A549 (cell line): ENCODE measurements around the gene CSAD. TPM values are rescaled to one million over a fixed set of nuclear protein-coding genes. Genes with fewer than 3 reads are reported as not detected.

Experiments used
- ATAC-seq, 2 experiments: fragments of 200-7000 bp in 1 of 2; fragments of >200 bp in 1 of 2; cut with Nextera tagmentation in 1 of 2; cut with Tn5 transposase in 1 of 2; 3 replicates each; pipeline versions ENCODE4 v1.8.0 to v1.9.1; 2018 to 2020; ENCODE audit warnings: mild to moderate bottlenecking in 1 of 2, moderate library complexity in 1 of 2
- CTCF ChIA-PET: fragments of 300-600 bp; sonication (Branson Sonifier 250); formaldehyde crosslinking; extraction: SDS; loops from one replicate; lab custom pipeline; 2021; ENCODE audit warnings: antibody characterized with exemption, inconsistent platforms; lab: Yijun Ruan, JAX
- POLR2A ChIA-PET: fragments of 350-600 bp; formaldehyde crosslinking; extraction: SDS; loops from one replicate; lab custom pipeline; 2021; ENCODE audit warnings: antibody characterized with exemption, inconsistent platforms; lab: Yijun Ruan, JAX
- DNase-seq, 2 experiments: peaks; one replicate each; pipeline versions ENCODE4 v3.0.0 to v3.0.0-alpha.2; 2011 to 2016; ENCODE audit warnings: low read depth in 1 of 2, low spot score in 1 of 2
- FAIRE-seq: peaks from 2 replicates; lab custom pipeline; 2011; peaks lifted over from hg19 to GRCh38; lab: Jason Lieb, UNC
- H3K27ac ChIP-seq, 2 experiments: fragments of >200 bp; sonication (Bioruptor Twin); formaldehyde crosslinking; 3 replicates each; pipeline ENCODE4 v1.5.1; 2016 to 2017
- H3K4me1 ChIP-seq: fragments of >200 bp; sonication (Bioruptor Twin); formaldehyde crosslinking; 3 replicates; pipeline ENCODE4 v1.6.1; 2016
- H3K4me2 ChIP-seq: fragments of >200 bp; sonication (Bioruptor Twin); formaldehyde crosslinking; 3 replicates; pipeline ENCODE4 v1.6.1; 2016
- H3K4me3 ChIP-seq: fragments of >200 bp; sonication (Bioruptor Twin); formaldehyde crosslinking; 3 replicates; pipeline ENCODE4 v1.5.1; 2016
- H3K9me3 ChIP-seq: fragments of >200 bp; sonication (Bioruptor Twin); formaldehyde crosslinking; 3 replicates; pipeline ENCODE4 v1.6.1; 2016
- BCL3 ChIP-seq: fragments of >200 bp; sonication (Bioruptor Twin); formaldehyde crosslinking; IDR thresholded peaks from 3 replicates; pipeline ENCODE4 v1.6.1; 2016
- BHLHE40 ChIP-seq: IDR thresholded peaks from 2 replicates; pipeline ENCODE4 v1.6.1; 2012; ENCODE audit warnings: low read depth, low read length, inconsistent platforms
- CEBPB ChIP-seq, 2 experiments: fragments of >200 bp in 1 of 2; sonication (Bioruptor Twin) in 1 of 2; formaldehyde crosslinking in 1 of 2; IDR thresholded peaks; 2 replicates each; pipeline ENCODE4 v1.6.1; 2012 to 2016
- CHD2 ChIP-seq: fragments of 150-350 bp; IDR thresholded peaks from 2 replicates; pipeline ENCODE4 v1.6.1; 2014; ENCODE audit warnings: low read length; ENCODE audit not compliant: partially characterized antibody
- CHD4 ChIP-seq: fragments of 200-600 bp; sonication (generic); IDR thresholded peaks from 2 replicates; pipeline ENCODE4 v1.6.1; 2016; ENCODE audit warnings: antibody characterized with exemption, mild to moderate bottlenecking, borderline replicate concordance
- ELK1 ChIP-seq: fragments of 150-350 bp; IDR thresholded peaks from 2 replicates; pipeline ENCODE4 v1.6.1; 2014; ENCODE audit warnings: low read depth, mild to moderate bottlenecking, low read length
- ESRRA ChIP-seq: fragments of 150-350 bp; IDR thresholded peaks from 2 replicates; pipeline ENCODE4 v1.6.1; 2014; ENCODE audit warnings: mild to moderate bottlenecking, low read length, borderline replicate concordance
- HOXB5 ChIP-seq: fragments of 250-450 bp; sonication (Bioruptor Pico); IDR thresholded peaks from 2 replicates; pipeline ENCODE4 v1.5.0; 2020; ENCODE audit warnings: mild to moderate bottlenecking, moderate library complexity
- KDM1A ChIP-seq: fragments of 200-600 bp; sonication (generic); IDR thresholded peaks from 2 replicates; pipeline ENCODE4 v1.6.1; 2016; ENCODE audit warnings: low read depth, mild to moderate bottlenecking
- MYC ChIP-seq: IDR thresholded peaks from 2 replicates; pipeline ENCODE4 v1.6.1; 2012; ENCODE audit warnings: mild to moderate bottlenecking, inconsistent platforms, low read length, improper control_type of control experiment, borderline replicate concordance
- NPAS2 ChIP-seq: fragments of 250-450 bp; sonication (Bioruptor Pico); IDR thresholded peaks from 2 replicates; pipeline ENCODE4 v1.8.0; 2022; ENCODE audit warnings: mild to moderate bottlenecking, moderate library complexity, borderline replicate concordance
- POLR2A ChIP-seq: IDR thresholded peaks from 2 replicates; pipeline ENCODE4 v1.6.1; 2012; ENCODE audit warnings: mild to moderate bottlenecking, low read length
- POLR2AphosphoS2 ChIP-seq: conservative IDR thresholded peaks from 2 replicates; pipeline ENCODE4 v1.6.1; 2012; ENCODE audit warnings: low read length, improper control_type of control experiment, inconsistent platforms
- RFX5 ChIP-seq: fragments of 450-650 bp; IDR thresholded peaks from 2 replicates; pipeline ENCODE4 v1.7.1; 2014; ENCODE audit warnings: antibody characterized with exemption, mild to moderate bottlenecking, moderate library complexity
- RNF2 ChIP-seq: fragments of 200-600 bp; sonication (generic); IDR thresholded peaks from 2 replicates; pipeline ENCODE4 v1.6.1; 2016; ENCODE audit warnings: low read depth, mild to moderate bottlenecking, antibody characterized with exemption, moderate library complexity, borderline replicate concordance
- SREBF2 ChIP-seq: fragments of 450-650 bp; IDR thresholded peaks from 2 replicates; pipeline ENCODE4 v1.6.1; 2014; ENCODE audit warnings: mild to moderate bottlenecking, moderate library complexity
- USF2 ChIP-seq: fragments of 450-650 bp; IDR thresholded peaks from 2 replicates; pipeline ENCODE4 v1.6.1; 2014; ENCODE audit warnings: antibody characterized with exemption
- ZC3H11A ChIP-seq: fragments of 450-650 bp; IDR thresholded peaks from 2 replicates; pipeline ENCODE4 v1.6.1; 2014; ENCODE audit warnings: antibody characterized with exemption, mild to moderate bottlenecking
- ZSCAN20 ChIP-seq: fragments of 250-450 bp; sonication (Bioruptor Pico); IDR thresholded peaks from 2 replicates; pipeline ENCODE4 v1.8.0; 2022; ENCODE audit warnings: mild to moderate bottlenecking, moderate library complexity
- WGBS: methylation state at CpG from one replicate; pipeline ENCODE4 v1.1.6; 2017; ENCODE audit errors: missing lambda C conversion rate; 5-methylcytosine and 5-hydroxymethylcytosine counted together
- polyA plus RNA-seq, 4 experiments: library from polyadenylated mRNA; depleted of rRNA in 3 of 4; stranded (reverse); fragments of >200 nt; fragmentation: RNase III in 1 of 4; extraction: RNeasy Plus Mini Kit Qiagen cat#74134 plus additional on column Dnase treatment in 1 of 4; gene quantifications; 2 replicates in 3 of 4; 3 replicates in 1 of 4; pipeline ENCODE4 v1.2.3, GENCODE V29; 2011 to 2017
- TF ChIP-seq, protein P1 (sequence below): fragments of 200-600 bp; sonication (generic); IDR thresholded peaks from 2 replicates; pipeline ENCODE4 v1.6.1; 2016; ENCODE audit warnings: antibody characterized with exemption, mild to moderate bottlenecking, moderate library complexity
- TF ChIP-seq, protein P2 (sequence below): fragments of 250-450 bp; sonication (Bioruptor Pico); IDR thresholded peaks from 2 replicates; pipeline ENCODE4 v1.5.0; 2021; ENCODE audit warnings: mild to moderate bottlenecking, moderate library complexity, borderline replicate concordance

Gene CSAD
- polyA plus RNA-seq, 2 of the 4 experiments (the other 2 are of a cell fraction) = 14.5 to 16.5 TPM

DNA sequence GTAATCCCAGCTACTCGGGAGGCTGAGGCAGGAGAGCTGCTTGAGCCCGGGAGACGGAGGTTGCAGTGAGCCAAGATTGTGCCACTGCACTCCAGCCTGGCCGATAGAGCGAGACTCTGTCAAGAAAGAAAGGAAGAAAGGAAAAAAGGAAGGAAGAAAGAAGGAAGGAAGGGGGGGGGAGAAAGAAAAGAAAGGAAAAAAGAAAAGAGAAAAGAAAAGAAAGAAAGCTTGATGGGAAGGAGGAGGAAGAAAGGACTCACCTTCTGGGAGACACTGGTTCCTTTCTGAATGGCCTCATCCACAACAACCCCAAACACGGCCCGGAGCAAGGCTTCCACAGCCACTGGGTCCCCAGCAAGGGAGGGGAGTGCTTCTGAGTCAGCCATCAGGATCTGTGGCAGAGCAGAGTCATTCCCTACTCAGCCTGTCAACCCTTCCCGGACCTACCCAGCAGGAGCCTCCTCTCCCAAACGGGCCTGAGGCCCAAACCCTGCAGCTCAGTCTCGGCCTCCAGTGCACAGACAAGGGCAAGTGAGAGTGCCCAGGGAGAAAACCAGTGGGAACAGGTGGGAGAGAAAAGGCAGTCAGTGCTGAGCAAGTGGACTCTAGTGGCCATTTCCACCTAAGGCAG lies 7.5 kb downstream of the CSAD start:
- Histone ChIP-seq H3K4me3 (no peak overlapping the region), H3K27ac (peak overlapping the region; percentile 79), H3K4me2 (peak overlapping the region; percentile 53), H3K9me3 (no peaks in the 10 kb centered on the region), H3K4me1 (peaks cover 62% of the 10 kb centered on the region)
- ATAC-seq (peak; percentile 11 to 35; a peak in 2 of 6 replicates), DNase-seq (no peak), FAIRE-seq (no peak)
- ChIA-PET POLR2A (no interaction called here), CTCF (interaction anchor here (0.6 to 36.2 kb wide), 9 partner anchors 11 to 150 kb away, joined by 3 to 646 read pairs (median 4); partner anchors contain the start of genes AAAS, ESPL1 and ITGB7)
- WGBS = 66% methylated on average over 10 of the region's 10 CpGs
- TF ChIP-seq, protein P1, sequence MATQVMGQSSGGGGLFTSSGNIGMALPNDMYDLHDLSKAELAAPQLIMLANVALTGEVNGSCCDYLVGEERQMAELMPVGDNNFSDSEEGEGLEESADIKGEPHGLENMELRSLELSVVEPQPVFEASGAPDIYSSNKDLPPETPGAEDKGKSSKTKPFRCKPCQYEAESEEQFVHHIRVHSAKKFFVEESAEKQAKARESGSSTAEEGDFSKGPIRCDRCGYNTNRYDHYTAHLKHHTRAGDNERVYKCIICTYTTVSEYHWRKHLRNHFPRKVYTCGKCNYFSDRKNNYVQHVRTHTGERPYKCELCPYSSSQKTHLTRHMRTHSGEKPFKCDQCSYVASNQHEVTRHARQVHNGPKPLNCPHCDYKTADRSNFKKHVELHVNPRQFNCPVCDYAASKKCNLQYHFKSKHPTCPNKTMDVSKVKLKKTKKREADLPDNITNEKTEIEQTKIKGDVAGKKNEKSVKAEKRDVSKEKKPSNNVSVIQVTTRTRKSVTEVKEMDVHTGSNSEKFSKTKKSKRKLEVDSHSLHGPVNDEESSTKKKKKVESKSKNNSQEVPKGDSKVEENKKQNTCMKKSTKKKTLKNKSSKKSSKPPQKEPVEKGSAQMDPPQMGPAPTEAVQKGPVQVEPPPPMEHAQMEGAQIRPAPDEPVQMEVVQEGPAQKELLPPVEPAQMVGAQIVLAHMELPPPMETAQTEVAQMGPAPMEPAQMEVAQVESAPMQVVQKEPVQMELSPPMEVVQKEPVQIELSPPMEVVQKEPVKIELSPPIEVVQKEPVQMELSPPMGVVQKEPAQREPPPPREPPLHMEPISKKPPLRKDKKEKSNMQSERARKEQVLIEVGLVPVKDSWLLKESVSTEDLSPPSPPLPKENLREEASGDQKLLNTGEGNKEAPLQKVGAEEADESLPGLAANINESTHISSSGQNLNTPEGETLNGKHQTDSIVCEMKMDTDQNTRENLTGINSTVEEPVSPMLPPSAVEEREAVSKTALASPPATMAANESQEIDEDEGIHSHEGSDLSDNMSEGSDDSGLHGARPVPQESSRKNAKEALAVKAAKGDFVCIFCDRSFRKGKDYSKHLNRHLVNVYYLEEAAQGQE = no peak
- TF ChIP-seq BHLHE40 (no peak), CHD4 (no peak), USF2 (no peak), NPAS2 (CRISPR knock-in tag) (no peak), RFX5 (no peak), POLR2AphosphoS2 (no peak), SREBF2 (no peak), ZC3H11A (no peak), ELK1 (no peak), ESRRA (no peak), CEBPB (IDR thresholded peaks at IDR 0.05) (no peak), HOXB5 (CRISPR knock-in tag) (no peak)

GRCh38 chr12:53172352-53172751 lies 8.4 kb downstream of the CSAD start:
- Histone ChIP-seq H3K4me1 (peaks cover 60% of the 10 kb centered on the region), H3K9me3 (no peaks in the 10 kb centered on the region), H3K27ac (peak overlapping the region; percentile 79), H3K4me3 (no peak overlapping the region), H3K4me2 (peak overlapping the region; percentile 62)
- POLR2A ChIA-PET = interaction anchor here (2.6 kb wide), 1 partner anchor 8 kb away, joined by 13 read pairs; the partner anchor contains the start of genes CSAD and ZNF740
- ATAC-seq = peak in 1 of 2 experiments; percentile 11; a peak in 3 of 6 replicates
- no peak for FAIRE-seq
- 85% methylated on average over 11 of the region's 11 CpGs for WGBS
- CTCF ChIA-PET = interaction anchor here (0.9 to 36.2 kb wide), 5 partner anchors 10 to 151 kb away, joined by 3 to 646 read pairs (median 8); partner anchors contain the start of genes AAAS and ITGB7
- DNase-seq = no peak
- TF ChIP-seq RNF2 = no peak
- TF ChIP-seq MYC = no peak
- TF ChIP-seq, protein P2, sequence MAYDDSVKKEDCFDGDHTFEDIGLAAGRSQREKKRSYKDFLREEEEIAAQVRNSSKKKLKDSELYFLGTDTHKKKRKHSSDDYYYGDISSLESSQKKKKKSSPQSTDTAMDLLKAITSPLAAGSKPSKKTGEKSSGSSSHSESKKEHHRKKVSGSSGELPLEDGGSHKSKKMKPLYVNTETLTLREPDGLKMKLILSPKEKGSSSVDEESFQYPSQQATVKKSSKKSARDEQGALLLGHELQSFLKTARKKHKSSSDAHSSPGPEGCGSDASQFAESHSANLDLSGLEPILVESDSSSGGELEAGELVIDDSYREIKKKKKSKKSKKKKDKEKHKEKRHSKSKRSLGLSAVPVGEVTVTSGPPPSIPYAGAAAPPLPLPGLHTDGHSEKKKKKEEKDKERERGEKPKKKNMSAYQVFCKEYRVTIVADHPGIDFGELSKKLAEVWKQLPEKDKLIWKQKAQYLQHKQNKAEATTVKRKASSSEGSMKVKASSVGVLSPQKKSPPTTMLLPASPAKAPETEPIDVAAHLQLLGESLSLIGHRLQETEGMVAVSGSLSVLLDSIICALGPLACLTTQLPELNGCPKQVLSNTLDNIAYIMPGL = no peak
- no peak for TF ChIP-seq POLR2A
- TF ChIP-seq BHLHE40 = no peak
- no peak for TF ChIP-seq NPAS2 (CRISPR knock-in tag)
- no peak for TF ChIP-seq ZSCAN20 (CRISPR knock-in tag)
- no peak for TF ChIP-seq KDM1A
- TF ChIP-seq BCL3 = no peak
- no peak for TF ChIP-seq ELK1
- no peak for TF ChIP-seq CHD2
